HG02885 (cell line): Measurements from ENCODE around the gene SARNP.

Experiments
- ATAC-seq: cut with Tn5 transposase; IDR thresholded peaks from one replicate; pipeline ENCODE4 v1.9.1; 2021; ENCODE audit warnings: mild to moderate bottlenecking; ENCODE audit not compliant: unreplicated experiment, poor library complexity

The SARNP gene

GRCh38 chr12:55715833-55716581 lies 101.5 kb downstream of the SARNP start, which contains the start of gene BLOC1S1:
Gene BLOC1S1, plus strand, starts transcription at chr12:55716046. Its CDS starts 6 bp downstream, at chr12:55716052.
- ATAC-seq, result peak; percentile 93

GRCh38 chr12:55715169-55715764 lies 102.3 kb downstream of the SARNP start:
- ATAC-seq, result no peak

- ATAC-seq, result no peak
Observed at GRCh38 chr12:55713721-55714120, 103.8 kb downstream of the SARNP start.

- no peak for ATAC-seq
Observed at GRCh38 chr12:55712700-55713415, 104.7 kb downstream of the SARNP start.

GRCh38 chr12:55711786-55712553 lies 105.6 kb downstream of the SARNP start:
- ATAC-seq, result no peak

GRCh38 chr12:55708695-55709233 lies 108.8 kb downstream of the SARNP start:
- ATAC-seq, result no peak

GRCh38 chr12:55707841-55708694 lies 109.5 kb downstream of the SARNP start, which contains the start of gene ITGA7:
Gene ITGA7, minus strand, starts transcription at chr12:55707904. Its CDS starts 222 bp downstream, at chr12:55707682.
- peak; percentile 76 for ATAC-seq
